SK-N-SH treated with all-trans-retinoic acid at 6 μM for 48 hours (cell line): ENCODE measurements around the gene RNF113B.

Experiments
- ARNTL ChIP-seq: fragments of 450-650 bp; formaldehyde crosslinking; IDR thresholded peaks from 2 replicates; pipeline ENCODE4 v1.5.0; 2020; ENCODE audit warnings: low read depth, mild to moderate bottlenecking, moderate library complexity, borderline replicate concordance
- GLIS3 ChIP-seq: fragments of 250-450 bp; sonication (Bioruptor Pico); IDR thresholded peaks from 2 replicates; pipeline ENCODE4 v1.5.0; 2020; ENCODE audit warnings: mild to moderate bottlenecking, moderate library complexity

- TF ChIP-seq ARNTL (CRISPR knock-in tag) (no peak), GLIS3 (CRISPR knock-in tag) (no peak)
These were observed 2.0 kb downstream of the RNF113B start for GRCh38 chr13:98175043-98175442.
